ENCODE measurements around the gene CHD5.

CHD5 gene

GRCh38 chr1:6176779-6177178 is 3.3 kb downstream of the CHD5 start:
- ATAC-seq: no peak
- TF ChIP-seq TSHZ2 (CRISPR knock-in tag; IDR thresholded peaks at IDR 0.05): no peak
- no peak for TF ChIP-seq SNAI2 (CRISPR knock-in tag; IDR thresholded peaks at IDR 0.05)
- no peak for TF ChIP-seq TOX (CRISPR knock-in tag; IDR thresholded peaks at IDR 0.05; ENCODE audit: borderline replicate concordance)
- no peak for TF ChIP-seq PPARA (CRISPR knock-in tag; IDR thresholded peaks at IDR 0.05; ENCODE audit: borderline replicate concordance)
- TF ChIP-seq ISL1 (CRISPR knock-in tag; IDR thresholded peaks at IDR 0.05): no peak
- no peak for TF ChIP-seq ZNF565 (CRISPR knock-in tag; conservative IDR thresholded peaks at IDR 0.05; ENCODE audit: low read depth)
- TF ChIP-seq ZFP30 (CRISPR knock-in tag; IDR thresholded peaks at IDR 0.05): no peak
- no peak for TF ChIP-seq ARNTL (CRISPR knock-in tag; IDR thresholded peaks at IDR 0.05; ENCODE audit: borderline replicate concordance, low read depth)
- TF ChIP-seq ZFP3 (CRISPR knock-in tag; IDR thresholded peaks at IDR 0.05): no peak
- no peak for TF ChIP-seq ZNF8 (CRISPR knock-in tag; IDR thresholded peaks at IDR 0.05)
- TF ChIP-seq ESRRG (CRISPR knock-in tag; IDR thresholded peaks at IDR 0.05): no peak
- no peak for TF ChIP-seq ZNF70 (CRISPR knock-in tag; IDR thresholded peaks at IDR 0.05)
- TF ChIP-seq CSRNP3 (CRISPR knock-in tag; IDR thresholded peaks at IDR 0.05): no peak
- no peak for TF ChIP-seq OSR1 (CRISPR knock-in tag; IDR thresholded peaks at IDR 0.05)
- TF ChIP-seq RARB (CRISPR knock-in tag; IDR thresholded peaks at IDR 0.05): no peak
- no peak for TF ChIP-seq CREB5 (CRISPR knock-in tag; IDR thresholded peaks at IDR 0.05; ENCODE audit: low read depth)
- no peak for TF ChIP-seq BACH2 (CRISPR knock-in tag; IDR thresholded peaks at IDR 0.05; ENCODE audit: borderline replicate concordance)
- TF ChIP-seq CSDC2 (CRISPR knock-in tag; IDR thresholded peaks at IDR 0.05): no peak

GRCh38 chr1:6175411-6175828 is 4.7 kb downstream of the CHD5 start:
- no peak for ATAC-seq
- TF ChIP-seq POU6F1 (CRISPR knock-in tag; IDR thresholded peaks at IDR 0.05; ENCODE audit: borderline replicate concordance, low read depth) (no peak), ZC3H10 (CRISPR knock-in tag; IDR thresholded peaks at IDR 0.05) (no peak), BACH2 (CRISPR knock-in tag; IDR thresholded peaks at IDR 0.05; ENCODE audit: borderline replicate concordance) (no peak), ZNF565 (CRISPR knock-in tag; conservative IDR thresholded peaks at IDR 0.05; ENCODE audit: low read depth) (no peak), ESRRG (CRISPR knock-in tag; IDR thresholded peaks at IDR 0.05) (no peak), ZFP3 (CRISPR knock-in tag; IDR thresholded peaks at IDR 0.05) (no peak), CREB5 (CRISPR knock-in tag; IDR thresholded peaks at IDR 0.05; ENCODE audit: low read depth) (no peak), TOX (CRISPR knock-in tag; IDR thresholded peaks at IDR 0.05; ENCODE audit: borderline replicate concordance) (no peak), OSR1 (CRISPR knock-in tag; IDR thresholded peaks at IDR 0.05) (no peak), PATZ1 (CRISPR knock-in tag; IDR thresholded peaks at IDR 0.05; ENCODE audit: borderline replicate concordance) (no peak), CSRNP3 (CRISPR knock-in tag; IDR thresholded peaks at IDR 0.05) (no peak), ZNF70 (CRISPR knock-in tag; IDR thresholded peaks at IDR 0.05) (no peak), ISL1 (CRISPR knock-in tag; IDR thresholded peaks at IDR 0.05) (no peak), ZFP30 (CRISPR knock-in tag; IDR thresholded peaks at IDR 0.05) (no peak), GLIS3 (CRISPR knock-in tag; IDR thresholded peaks at IDR 0.05) (no peak), TSHZ2 (CRISPR knock-in tag; IDR thresholded peaks at IDR 0.05) (no peak), PPARA (CRISPR knock-in tag; IDR thresholded peaks at IDR 0.05; ENCODE audit: borderline replicate concordance) (no peak), SNAI2 (CRISPR knock-in tag; IDR thresholded peaks at IDR 0.05) (no peak), ARNTL (CRISPR knock-in tag; IDR thresholded peaks at IDR 0.05; ENCODE audit: borderline replicate concordance, low read depth) (no peak), TCF4 (CRISPR knock-in tag; IDR thresholded peaks at IDR 0.05; ENCODE audit: borderline replicate concordance) (no peak)

All from SK-N-SH treated with all-trans-retinoic acid at 6 μM for 48 hours (cell line).